T-cell (primary cell): Measurements from ENCODE around the gene BTNL3. TPM values are rescaled to one million over a fixed set of nuclear protein-coding genes. Genes with fewer than 3 reads are reported as not detected.

ENCODE experiments used
- ATAC-seq, 4 experiments: fragments of 200-7000 bp in 3 of 4; fragments of 150-1000 bp in 1 of 4; cut with Tn5 transposase; replicated peaks in 1 of 4; 1 replicate in 3 of 4; 2 replicates in 1 of 4; pipeline ENCODE4 v1.10.0; 2021; ENCODE audit warnings: moderate library complexity in 3 of 4, mild to moderate bottlenecking in 2 of 4, moderate number of reproducible peaks in 1 of 4
- CTCF ChIA-PET, 2 donors: fragments of 300-600 bp; sonication (Branson Sonifier 250); formaldehyde crosslinking; loops; one replicate each; lab custom pipeline; 2022; ENCODE audit warnings: antibody characterized with exemption in 2 of 2; lab: Charles Lee
- POLR2A ChIA-PET, 2 donors: fragments of 300-600 bp; sonication (Branson Sonifier 250); formaldehyde crosslinking; loops; one replicate each; lab custom pipeline; 2022; ENCODE audit warnings: antibody characterized with exemption in 2 of 2; lab: Charles Lee
- DNase-seq, 35 experiments: peaks; one replicate each; pipeline versions ENCODE4 v3.0.0 to v3.0.0-alpha.2; 2013 to 2023
- H3K27ac ChIP-seq: one replicate; pipeline ENCODE4 v1.5.1; 2013; ENCODE audit warnings: low read length
- H3K27me3 ChIP-seq, 2 experiments: replicated peaks in 1 of 2; 1 replicate in 1 of 2; 2 replicates in 1 of 2; pipeline versions ENCODE4 v1.6.1 to v1.7.0; 2013; ENCODE audit warnings: low read length in 1 of 2, mixed read lengths in 1 of 2; ENCODE audit not compliant: control insufficient read depth in 2 of 2, insufficient read depth in 2 of 2; ENCODE audit errors: extremely low read depth in 1 of 2
- H3K36me3 ChIP-seq, 2 donors: 1 replicate in 1 of 2; 2 replicates in 1 of 2; pipeline versions ENCODE4 v1.6.1 to v1.7.0; 2013; ENCODE audit warnings: low read length in 1 of 2; ENCODE audit not compliant: control insufficient read depth in 2 of 2, insufficient read depth in 1 of 2; ENCODE audit errors: extremely low read depth in 1 of 2
- H3K4me1 ChIP-seq, 2 experiments: 1 replicate in 1 of 2; 2 replicates in 1 of 2; pipeline versions ENCODE4 v1.6.1 to v1.7.0; 2013; ENCODE audit warnings: low read length in 2 of 2, mixed read lengths in 1 of 2; ENCODE audit not compliant: insufficient read depth in 2 of 2, control insufficient read depth in 1 of 2; ENCODE audit errors: extremely low read depth in 1 of 2
- H3K4me3 ChIP-seq, 2 donors: 1 replicate in 1 of 2; 2 replicates in 1 of 2; pipeline versions ENCODE4 v1.5.1 to v1.7.0; 2013; ENCODE audit warnings: mild to moderate bottlenecking in 2 of 2, low read length in 1 of 2, moderate library complexity in 1 of 2; ENCODE audit not compliant: control insufficient read depth in 1 of 2; ENCODE audit errors: extremely low read depth in 1 of 2
- H3K9me3 ChIP-seq: 2 replicates; pipeline ENCODE4 v1.7.0; 2013
- H3K27ac Mint-ChIP-seq, 2 donors: one replicate each; pipeline ENCODE4 v1.8.0; 2020 to 2021; ENCODE audit warnings: mild to moderate bottlenecking in 2 of 2, mixed read lengths in 2 of 2
- H3K27me3 Mint-ChIP-seq, 2 donors: one replicate each; pipeline ENCODE4 v1.8.0; 2021 to 2022; ENCODE audit warnings: mixed read lengths in 2 of 2
- H3K36me3 Mint-ChIP-seq: one replicate; pipeline ENCODE4 v1.8.0; 2021; ENCODE audit warnings: mixed read lengths
- H3K4me1 Mint-ChIP-seq, 3 donors: one replicate each; pipeline ENCODE4 v1.8.0; 2020 to 2022; ENCODE audit warnings: mixed read lengths in 3 of 3, mild to moderate bottlenecking in 1 of 3
- H3K4me3 Mint-ChIP-seq, 3 donors: one replicate each; pipeline ENCODE4 v1.8.0; 2020 to 2022; ENCODE audit warnings: mild to moderate bottlenecking in 3 of 3, mixed read lengths in 3 of 3, moderate library complexity in 3 of 3
- H3K9me3 Mint-ChIP-seq, 3 donors: one replicate each; pipeline ENCODE4 v1.8.0; 2020 to 2022; ENCODE audit warnings: mixed read lengths in 3 of 3
- WGBS: methylation state at CpG from one replicate; pipeline ENCODE4 v1.1.5; 2013; ENCODE audit warnings: missing lambda C conversion rate; ENCODE audit not compliant: insufficient coverage; 5-methylcytosine and 5-hydroxymethylcytosine counted together
- total RNA-seq, 35 experiments: library from RNA in 6 of 35; stranded (reverse) in 6 of 35; fragments of 120-200 nt in 1 of 35; gene quantifications; one replicate each; pipeline versions ENCODE4 v1.2.1 to v1.2.4 and lab custom pipeline; 2013 to 2026

Gene BTNL3
- not detected for total RNA-seq
- total RNA-seq (2013), result not detected
- total RNA-seq (lab: John Stamatoyannopoulos, UW), result 0 to 0.06 (median 0) reads per million in 29 experiments

GRCh38 chr5:180988592-180988991 is at the start of gene BTNL3:
Gene BTNL3, plus strand, starts transcription at chr5:180988846. Its CDS starts 183 bp downstream, at chr5:180989029.
- ChIA-PET POLR2A (no interaction called here), CTCF (no interaction called here)
- Mint-ChIP-seq H3K4me1 (no peaks in the 10 kb centered on the region), H3K27ac (no peak within 1 kb of the TSS), H3K36me3 (no peaks in the 10 kb centered on the region), H3K27me3 (peaks cover 4 to 35% of the 10 kb centered on the region in 2 donors), H3K4me3 (no peak within 1 kb of the TSS), H3K9me3 (no peaks in the 10 kb centered on the region)
- ATAC-seq (no peak), DNase-seq (no peak)
- Histone ChIP-seq H3K27ac (no peak within 1 kb of the TSS), H3K4me3 (no peak within 1 kb of the TSS), H3K27me3 (peaks cover 0 to 26% of the 10 kb centered on the region in 2 experiments), H3K4me1 (no peaks in the 10 kb centered on the region), H3K36me3 (no peaks in the 10 kb centered on the region), H3K9me3 (no peaks in the 10 kb centered on the region)
- WGBS, result 81% methylated on average over 5 of the region's 5 CpGs

- Histone ChIP-seq H3K27me3 (peaks cover 0 to 7% of the 10 kb centered on the region in 2 experiments), H3K9me3 (no peaks in the 10 kb centered on the region), H3K27ac (no peak overlapping the region), H3K36me3 (no peaks in the 10 kb centered on the region), H3K4me1 (no peaks in the 10 kb centered on the region), H3K4me3 (no peak overlapping the region)
- peaks cover 3 to 8% of the 10 kb centered on the region in 2 donors for H3K27me3 Mint-ChIP-seq
- H3K36me3 Mint-ChIP-seq, result no peaks in the 10 kb centered on the region
- H3K27ac Mint-ChIP-seq, result no peak overlapping the region
- ChIA-PET CTCF (no interaction called here), POLR2A (no interaction called here)
- ATAC-seq (no peak), DNase-seq (no peak)
- no peak overlapping the region for H3K4me3 Mint-ChIP-seq
- no peaks in the 10 kb centered on the region for H3K9me3 Mint-ChIP-seq
- WGBS, result 41% methylated on average over 2 of the region's 6 CpGs
- H3K4me1 Mint-ChIP-seq, result no peaks in the 10 kb centered on the region
These were observed 38.2 kb upstream of the BTNL3 start for GRCh38 chr5:180950291-180950949.

- Mint-ChIP-seq H3K27me3 (peaks cover 0 to 28% of the 10 kb centered on the region in 2 donors), H3K27ac (no peak overlapping the region), H3K9me3 (no peaks in the 10 kb centered on the region), H3K4me1 (peaks cover 11 to 17% (median 14%) of the 10 kb centered on the region in 3 donors), H3K36me3 (no peaks in the 10 kb centered on the region), H3K4me3 (no peak overlapping the region)
- CTCF ChIA-PET, result no interaction called here
- no peaks in the 10 kb centered on the region for H3K36me3 ChIP-seq
- peaks cover 0 to 12% of the 10 kb centered on the region in 2 experiments for H3K4me1 ChIP-seq
- WGBS, result 88% methylated on average over 5 of the region's 5 CpGs
- peaks cover 0 to 16% of the 10 kb centered on the region in 2 experiments for H3K27me3 ChIP-seq
- DNase-seq (no peak), ATAC-seq (no peak)
- H3K4me3 ChIP-seq, result peak overlapping the region in 1 of 2 donors; percentile 25
- no peak overlapping the region for H3K27ac ChIP-seq
- POLR2A ChIA-PET, result no interaction called here
- no peaks in the 10 kb centered on the region for H3K9me3 ChIP-seq
These were observed 29.0 kb upstream of the BTNL3 start for GRCh38 chr5:180959661-180960060.

DNA sequence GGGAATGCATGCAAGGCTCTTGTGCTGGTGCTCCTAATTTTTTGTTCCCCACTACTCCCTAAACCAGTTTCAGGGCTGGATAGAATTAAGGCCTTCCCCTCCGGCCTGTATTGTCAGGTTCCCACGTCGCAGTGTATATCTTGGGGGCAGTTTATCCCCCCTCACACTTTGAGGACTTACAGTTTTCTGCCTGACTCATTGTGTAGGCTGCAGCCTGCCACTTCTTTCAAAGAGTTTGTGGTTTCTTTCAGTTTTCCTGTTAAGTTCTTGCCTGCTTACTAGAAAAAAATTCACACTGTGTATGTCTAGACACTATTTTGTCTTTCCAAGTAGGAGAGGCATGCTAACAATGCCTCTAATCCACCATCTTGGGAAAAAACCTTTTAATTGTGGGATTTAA is 28.4 kb upstream of the BTNL3 start:
- H3K4me1 ChIP-seq, result peaks cover 0 to 12% of the 10 kb centered on the region in 2 experiments
- ChIA-PET CTCF (no interaction called here), POLR2A (no interaction called here)
- peaks cover 0 to 16% of the 10 kb centered on the region in 2 experiments for H3K27me3 ChIP-seq
- no peaks in the 10 kb centered on the region for H3K9me3 Mint-ChIP-seq
- WGBS, result 0% methylated on average over 1 of the region's 3 CpGs
- H3K27ac ChIP-seq, result no peak overlapping the region
- peaks cover 0 to 33% of the 10 kb centered on the region in 2 donors for H3K27me3 Mint-ChIP-seq
- no peaks in the 10 kb centered on the region for H3K36me3 Mint-ChIP-seq
- H3K27ac Mint-ChIP-seq, result no peak overlapping the region
- no peak for DNase-seq
- H3K4me1 Mint-ChIP-seq, result peaks cover 11 to 17% (median 14%) of the 10 kb centered on the region in 3 donors
- H3K36me3 ChIP-seq, result no peaks in the 10 kb centered on the region
- H3K9me3 ChIP-seq, result no peaks in the 10 kb centered on the region
- H3K4me3 Mint-ChIP-seq, result peak overlapping the region in 1 of 3 donors; percentile 19
- H3K4me3 ChIP-seq, result peak overlapping the region in 1 of 2 donors; percentile 25
- ATAC-seq, result peak in 2 of 4 experiments; percentile 41 to 62

DNA sequence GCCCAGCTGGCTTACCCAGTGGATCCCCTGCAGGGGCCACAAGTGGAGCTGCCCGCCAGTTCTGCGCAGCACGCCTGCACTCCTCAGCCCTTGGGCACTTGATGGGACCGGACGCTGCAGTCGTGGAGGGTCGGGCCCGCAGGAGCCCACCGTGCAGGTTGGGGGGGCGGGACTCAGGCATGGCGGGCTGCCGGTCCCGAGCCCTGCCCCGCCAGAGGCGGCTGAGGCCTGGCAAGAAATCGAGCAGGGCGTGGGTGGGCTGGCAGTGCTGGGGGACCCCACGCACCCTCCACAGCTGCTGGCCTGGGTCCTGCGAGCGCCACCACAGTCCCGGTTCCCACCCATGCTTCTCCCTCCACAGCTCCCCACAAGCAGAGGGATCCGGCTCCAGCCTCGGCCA is 19.2 kb upstream of the BTNL3 start:
- CTCF ChIA-PET, result no interaction called here

DNA sequence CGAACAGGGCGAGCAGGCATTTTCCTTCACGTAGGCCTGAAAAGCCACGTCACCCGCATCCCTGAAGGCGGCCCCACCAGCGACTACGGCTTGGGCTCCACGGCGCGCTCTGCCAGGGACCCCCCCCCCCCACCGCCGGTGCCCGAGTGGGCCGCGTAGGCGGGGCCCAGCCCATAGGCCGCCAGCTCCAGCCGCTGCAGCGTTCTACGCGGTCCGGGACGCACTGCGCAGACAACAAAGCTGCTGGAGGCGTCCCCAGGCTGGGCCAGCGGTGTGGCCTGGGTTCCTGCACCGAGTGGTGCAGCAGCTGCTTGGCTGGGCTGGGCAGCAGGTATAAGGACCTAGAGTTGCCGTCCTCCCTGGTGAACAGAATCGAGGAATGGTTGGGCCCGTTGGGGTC is 18.3 kb upstream of the BTNL3 start:
- H3K27ac ChIP-seq, result no peak overlapping the region
- CTCF ChIA-PET, result no interaction called here
- 96% methylated on average over 24 of the region's 31 CpGs for WGBS
- ATAC-seq (no peak), DNase-seq (no peak)
- H3K36me3 ChIP-seq, result no peaks in the 10 kb centered on the region
- Mint-ChIP-seq H3K4me3 (no peak overlapping the region), H3K4me1 (peaks cover 0 to 3% (median 0%) of the 10 kb centered on the region in 3 donors), H3K9me3 (no peaks in the 10 kb centered on the region), H3K27me3 (peaks cover 0 to 12% of the 10 kb centered on the region in 2 donors), H3K27ac (no peak overlapping the region), H3K36me3 (no peaks in the 10 kb centered on the region)
- H3K4me1 ChIP-seq, result no peaks in the 10 kb centered on the region
- H3K9me3 ChIP-seq, result no peaks in the 10 kb centered on the region
- peaks cover 0 to 6% of the 10 kb centered on the region in 2 experiments for H3K27me3 ChIP-seq
- H3K4me3 ChIP-seq, result no peak overlapping the region
- POLR2A ChIA-PET, result no interaction called here

More for the DNA sequence above, 19.2 kb upstream of the BTNL3 start:
- peaks cover 0 to 6% of the 10 kb centered on the region in 2 experiments for H3K27me3 ChIP-seq
- H3K9me3 ChIP-seq, result no peaks in the 10 kb centered on the region
- no peak for ATAC-seq
- H3K4me1 Mint-ChIP-seq, result no peaks in the 10 kb centered on the region
- POLR2A ChIA-PET, result no interaction called here
- DNase-seq, result no peak
- H3K4me3 Mint-ChIP-seq, result no peak overlapping the region
- H3K4me3 ChIP-seq, result no peak overlapping the region
- WGBS, result 92% methylated on average over 18 of the region's 23 CpGs
- H3K27ac Mint-ChIP-seq, result no peak overlapping the region
- no peaks in the 10 kb centered on the region for H3K4me1 ChIP-seq
- H3K9me3 Mint-ChIP-seq, result no peaks in the 10 kb centered on the region
- no peaks in the 10 kb centered on the region for H3K36me3 ChIP-seq
- H3K27ac ChIP-seq, result no peak overlapping the region
- H3K36me3 Mint-ChIP-seq, result no peaks in the 10 kb centered on the region
- H3K27me3 Mint-ChIP-seq, result peaks cover 0 to 19% of the 10 kb centered on the region in 2 donors
